MG63 (cell line): Measurements from ENCODE around the gene CDRT4. TPM values are rescaled to one million over a fixed set of nuclear protein-coding genes. Genes with fewer than 3 reads are reported as not detected.

ENCODE experiments used
- DNase-seq: peaks from one replicate; pipeline ENCODE4 v3.0.0-alpha.2; 2020
- H3K27me3 ChIP-seq: fragments of 250-450 bp; sonication (Bioruptor Pico); 2 replicates; pipeline ENCODE4 v1.5.1; 2020; ENCODE audit warnings: mild to moderate bottlenecking, moderate library complexity
- H3K36me3 ChIP-seq: fragments of 250-450 bp; sonication (Bioruptor Pico); 2 replicates; pipeline ENCODE4 v1.5.1; 2020; ENCODE audit warnings: mild to moderate bottlenecking, moderate library complexity
- H3K4me3 ChIP-seq: fragments of 250-450 bp; sonication (Bioruptor Pico); 2 replicates; pipeline ENCODE4 v1.5.1; 2020; ENCODE audit warnings: mild to moderate bottlenecking, moderate library complexity
- H3K9me3 ChIP-seq: fragments of 250-450 bp; sonication (Bioruptor Pico); 2 replicates; pipeline ENCODE4 v1.5.1; 2020; ENCODE audit warnings: mild to moderate bottlenecking, moderate library complexity
- total RNA-seq: library from RNA; depleted of rRNA; stranded (reverse); fragments of >200 nt; shearing (Covaris generic); gene quantifications from 2 replicates; pipeline ENCODE4 v1.2.3, GENCODE V29; 2014; ENCODE audit warnings: low replicate concordance; rRNA removed

CDRT4 gene
- total RNA-seq, 1 experiment from 2014 or later = 2.9 TPM

- no peak for DNase-seq
- Histone ChIP-seq H3K4me3 (no peak overlapping the region), H3K9me3 (no peaks in the 10 kb centered on the region), H3K36me3 (no peaks in the 10 kb centered on the region), H3K27me3 (no peaks in the 10 kb centered on the region)
Observed at GRCh38 chr17:15393414-15393813, 74.0 kb downstream of the CDRT4 start.

DNA sequence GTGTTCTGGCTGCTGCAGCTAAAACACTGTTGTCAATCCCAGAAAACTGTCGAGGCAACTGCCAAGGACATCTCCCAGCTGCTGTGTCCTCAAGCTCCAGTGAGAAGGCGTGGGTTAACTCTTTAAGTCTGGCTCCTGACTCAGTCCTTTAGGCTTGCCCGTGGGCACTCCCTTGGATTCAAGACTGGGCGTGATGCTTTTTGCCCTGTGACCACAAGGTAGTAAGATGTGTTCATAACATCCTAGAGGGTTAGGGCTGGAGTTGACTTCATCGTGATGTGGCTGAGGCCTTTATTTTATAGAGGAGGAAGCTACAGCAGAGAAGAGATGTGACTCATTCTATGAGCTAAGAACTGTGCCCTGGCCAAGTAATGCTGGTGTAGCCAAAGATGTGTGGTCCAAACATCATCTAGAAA, 75.1 kb downstream of the CDRT4 start:
- no peaks in the 10 kb centered on the region for H3K9me3 ChIP-seq
- peak; percentile 92 for DNase-seq
- H3K4me3 ChIP-seq = no peak overlapping the region
- H3K36me3 ChIP-seq = no peaks in the 10 kb centered on the region
- H3K27me3 ChIP-seq = no peaks in the 10 kb centered on the region

GRCh38 chr17:15388356-15389041, 78.9 kb downstream of the CDRT4 start:
- Histone ChIP-seq H3K9me3 (no peaks in the 10 kb centered on the region), H3K27me3 (no peaks in the 10 kb centered on the region), H3K36me3 (no peaks in the 10 kb centered on the region), H3K4me3 (no peak overlapping the region)
- DNase-seq = no peak

DNA sequence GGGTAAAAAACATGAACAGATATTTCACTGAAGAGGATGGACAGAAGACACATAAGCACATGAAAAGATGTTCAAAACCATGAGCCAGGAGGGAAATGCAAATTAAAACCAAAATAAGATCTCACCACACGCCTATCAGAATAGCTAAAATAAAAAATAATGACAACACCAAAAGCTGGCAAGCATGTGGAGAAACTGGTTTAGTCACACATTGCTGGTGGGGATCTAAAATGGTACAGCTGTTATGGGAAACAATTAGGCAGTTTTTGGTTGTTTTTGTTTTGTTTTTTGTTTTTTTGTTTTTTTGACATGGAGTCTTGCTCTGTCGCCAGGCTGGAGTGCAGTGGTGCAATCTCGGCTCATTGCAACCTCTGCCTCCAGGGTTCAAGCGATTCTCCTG, 81.3 kb downstream of the CDRT4 start:
- no peaks in the 10 kb centered on the region for H3K27me3 ChIP-seq
- DNase-seq = no peak
- H3K9me3 ChIP-seq = no peaks in the 10 kb centered on the region
- H3K4me3 ChIP-seq = no peak overlapping the region
- H3K36me3 ChIP-seq = no peaks in the 10 kb centered on the region

Other genes with a start within 250 kb of the CDRT4 start
- 1.4 and 8.9 TPM in 2 replicates for gene PMP22, start 202.3 kb downstream of the CDRT4 start, total RNA-seq
- not detected in 2 replicates for gene TEKT3, start 126.0 kb downstream of the CDRT4 start, total RNA-seq
- 5.7 and 8.8 TPM in 2 replicates for gene TVP23C, start 95.9 kb upstream of the CDRT4 start, total RNA-seq
- gene FBXW10B, start 152.1 kb upstream of the CDRT4 start, total RNA-seq = 0.59 TPM in 1 of 2 replicates, not detected in the other
- gene TRIM16, start 216.7 kb upstream of the CDRT4 start, total RNA-seq = 13.3 and 32.4 TPM in 2 replicates
- gene ZNF286A, start 232.1 kb upstream of the CDRT4 start, total RNA-seq = 7.2 and 10.4 TPM in 2 replicates